NCI-H2227 (cell line): ENCODE measurements around the gene HMGCS1.
"Not testable (repeated sequence)": the region's sequence is repeated elsewhere in the genome, so short reads cannot be mapped to it uniquely, and the experiment has no call there.

ENCODE experiments used
- DNase-seq: peaks from one replicate; lab custom pipeline; 2025; ENCODE audit not compliant: unreplicated experiment; lab: John Stamatoyannopoulos, UW

HMGCS1 gene

GRCh38 chr5:43313035-43313853 is at the start of gene HMGCS1:
HMGCS1 (minus strand) TSS chr5:43313412; CDS start chr5:43298965, 14,447 bp downstream.
- DNase-seq: peak; percentile 100

GRCh38 chr5:43358726-43359125 is 45.5 kb upstream of the HMGCS1 start:
- DNase-seq: no peak

- DNase-seq: no peak
Measured at GRCh38 chr5:43358301-43358700, 45.1 kb upstream of the HMGCS1 start.

- DNase-seq: no peak
Measured at GRCh38 chr5:43357878-43358281, 44.7 kb upstream of the HMGCS1 start.

GRCh38 chr5:43357067-43357466 is 43.9 kb upstream of the HMGCS1 start:
- no peak for DNase-seq

GRCh38 chr5:43354774-43355173 is 41.6 kb upstream of the HMGCS1 start:
- no peak for DNase-seq

- DNase-seq: no peak
Measured at GRCh38 chr5:43353668-43354067, 40.5 kb upstream of the HMGCS1 start.

- DNase-seq: no peak
Measured at GRCh38 chr5:43352915-43353314, 39.7 kb upstream of the HMGCS1 start.

- no peak for DNase-seq
Measured at GRCh38 chr5:43352131-43352530, 38.9 kb upstream of the HMGCS1 start.

- DNase-seq: no peak
Measured at GRCh38 chr5:43348861-43349363, 35.7 kb upstream of the HMGCS1 start.

GRCh38 chr5:43348207-43348606 is 35.0 kb upstream of the HMGCS1 start:
- no peak for DNase-seq

- DNase-seq: no peak
Measured at GRCh38 chr5:43338862-43339261, 25.6 kb upstream of the HMGCS1 start.

- DNase-seq: no peak
Measured at GRCh38 chr5:43336159-43336558, 22.9 kb upstream of the HMGCS1 start.

- no peak for DNase-seq
Measured at GRCh38 chr5:43335681-43336080, 22.5 kb upstream of the HMGCS1 start.

- DNase-seq: no peak
Measured at GRCh38 chr5:43332401-43332800, 19.2 kb upstream of the HMGCS1 start.

GRCh38 chr5:43325624-43326023 is 12.4 kb upstream of the HMGCS1 start:
- DNase-seq: not testable (repeated sequence)

GRCh38 chr5:43323488-43323887 is 10.3 kb upstream of the HMGCS1 start:
- DNase-seq: not testable (repeated sequence)

- no peak for DNase-seq
Measured at GRCh38 chr5:43320846-43321245, 7.6 kb upstream of the HMGCS1 start.

- DNase-seq: no peak
Measured at GRCh38 chr5:43316421-43316820, 3.2 kb upstream of the HMGCS1 start.

- no peak for DNase-seq
Measured at GRCh38 chr5:43315682-43316081, 2.5 kb upstream of the HMGCS1 start.

- DNase-seq: no peak
Measured at GRCh38 chr5:43315263-43315662, 2.1 kb upstream of the HMGCS1 start.

- no peak for DNase-seq
Measured at GRCh38 chr5:43314724-43315123, 1.5 kb upstream of the HMGCS1 start.
